Right lobe of liver (tissue), 6 donors: ENCODE results near the gene ZBTB33. TPM values are rescaled to one million over a fixed set of nuclear protein-coding genes. Genes with fewer than 3 reads are reported as not detected.

ENCODE experiments used
- ATAC-seq, 4 donors: fragments of 200-7000 bp; cut with Tn5 transposase; one replicate each; pipeline ENCODE4 v1.9.1; 2020; ENCODE audit warnings: mild to moderate bottlenecking in 4 of 4, moderate library complexity in 4 of 4
- DNase-seq, 3 donors: peaks; one replicate each; pipeline ENCODE4 v3.0.0-alpha.2; 2020
- H3K27ac ChIP-seq, 3 donors: fragments of 200-600 bp; one replicate each; pipeline ENCODE4 v1.8.0; 2022
- H3K27me3 ChIP-seq, 2 donors: fragments of 200-600 bp; one replicate each; pipeline ENCODE4 v1.8.0; 2022
- H3K36me3 ChIP-seq, 4 donors: fragments of 200-600 bp; sonication (generic) in 1 of 4; one replicate each; pipeline versions ENCODE4 v1.5.1 to v1.8.0; 2017 to 2022; ENCODE audit warnings: control low read depth in 1 of 4
- H3K4me1 ChIP-seq, 4 donors: fragments of 200-600 bp; sonication (generic) in 1 of 4; one replicate each; pipeline versions ENCODE4 v1.5.1 to v1.8.0; 2017 to 2022; ENCODE audit warnings: control low read depth in 1 of 4
- H3K4me3 ChIP-seq, 3 donors: fragments of 200-600 bp; one replicate each; pipeline ENCODE4 v1.8.0; 2022
- H3K9me3 ChIP-seq, 4 donors: fragments of 200-600 bp; sonication (generic) in 1 of 4; one replicate each; pipeline versions ENCODE4 v1.5.1 to v1.8.0; 2017 to 2022; ENCODE audit warnings: control low read depth in 1 of 4
- CTCF ChIP-seq, 4 donors: fragments of 200-600 bp in 3 of 4; fragments of 450-650 bp in 1 of 4; IDR thresholded peaks; one replicate each; pipeline versions ENCODE4 v1.5.1 to v1.8.0; 2016 to 2022; ENCODE audit warnings: antibody characterized with exemption in 4 of 4, mild to moderate bottlenecking in 2 of 4
- POLR2A ChIP-seq: fragments of 450-650 bp; IDR thresholded peaks from one replicate; pipeline ENCODE4 v1.6.1; 2017; ENCODE audit warnings: antibody characterized with exemption, mild to moderate bottlenecking
- WGBS: methylation state at CpG from one replicate; pipeline ENCODE4 v1.1.6; 2018; ENCODE audit warnings: low coverage, low lambda C conversion rate; ENCODE audit not compliant: insufficient coverage; ENCODE audit errors: missing lambda C conversion rate; 5-methylcytosine and 5-hydroxymethylcytosine counted together
- intact Hi-C, 2 donors: fragments of 100-400 bp; cut with DNase I; formaldehyde crosslinking; loops; one replicate each; pipeline versions ENCODE4 v1.11.2 to v1.14.1; 2022
- total RNA-seq, 6 experiments: library from RNA; depleted of rRNA in 2 of 6; stranded (reverse); fragments of >200 nt in 2 of 6; fragmentation: NEBNext Ultra II Directional in 3 of 6; extraction: Animal tissue kit (Norgen Biotek cat#: 25700) in 3 of 6; gene quantifications; one replicate each; pipeline versions ENCODE4 v1.1.0 to v1.2.4, GENCODE V29; 2016 to 2023
- donor health status: DM: no; HTN: yes; CAD: no.
- donor health status: DM: no; HTN: no; CAD: no.
- donor health status: DM: no; HTN: no; CAD: no.
- donor health status: DM: no; HTN: yes; CAD: no.
- donor health status: DM: no; HTN: yes; CAD: no.

The ZBTB33 gene
- total RNA-seq, 6 experiments from 2014 or later: 9.9 to 21.0 (median 15.7) TPM

GRCh38 chrX:120269373-120270035 lies 18.9 kb downstream of the ZBTB33 start:
- DNase-seq (no peak), ATAC-seq (peak in 3 of 4 donors; percentile 42 to 44 (median 42))
- Histone ChIP-seq H3K27ac (no peak overlapping the region), H3K4me1 (peaks cover 0 to 13% (median 0%) of the 10 kb centered on the region in 4 donors), H3K36me3 (no peaks in the 10 kb centered on the region), H3K4me3 (no peak overlapping the region), H3K27me3 (no peaks in the 10 kb centered on the region), H3K9me3 (no peaks in the 10 kb centered on the region)
- 35% methylated on average over 1 of the region's 1 CpG for WGBS
- no peak for TF ChIP-seq POLR2A
- TF ChIP-seq CTCF (IDR thresholded peaks at IDR 0.05): no peak
- intact Hi-C loops: no loop called here

DNA sequence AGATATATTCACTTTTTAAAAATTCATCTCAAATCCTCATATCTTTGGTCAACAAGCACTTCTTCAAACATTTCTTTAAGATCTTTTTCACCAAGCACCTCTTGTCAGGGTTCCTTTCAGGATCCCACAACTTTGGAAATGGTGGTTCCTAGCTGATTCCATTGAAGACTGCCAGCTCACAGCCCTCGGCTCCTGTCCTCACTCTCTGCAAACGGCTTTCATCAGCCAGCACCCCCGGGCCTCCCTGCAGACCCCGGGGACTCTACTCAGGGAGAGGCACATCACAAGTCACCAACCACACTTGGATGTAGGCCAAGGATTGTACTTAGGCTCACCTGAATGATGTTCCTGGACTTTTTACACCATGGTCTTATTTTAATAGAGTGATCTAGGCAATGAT lies 20.0 kb downstream of the ZBTB33 start:
- no peak overlapping the region for H3K27ac ChIP-seq
- H3K27me3 ChIP-seq: no peaks in the 10 kb centered on the region
- H3K9me3 ChIP-seq: no peaks in the 10 kb centered on the region
- 43% methylated on average over 4 of the region's 4 CpGs for WGBS
- H3K4me3 ChIP-seq: no peak overlapping the region
- TF ChIP-seq CTCF (IDR thresholded peaks at IDR 0.05) (no peak), POLR2A (no peak)
- ATAC-seq (no peak), DNase-seq (no peak)
- intact Hi-C loops: no loop called here
- H3K36me3 ChIP-seq: no peaks in the 10 kb centered on the region
- H3K4me1 ChIP-seq: peaks cover 0 to 13% (median 0%) of the 10 kb centered on the region in 4 donors

GRCh38 chrX:120271218-120271617 lies 20.6 kb downstream of the ZBTB33 start:
- H3K27me3 ChIP-seq: no peaks in the 10 kb centered on the region
- peak; percentile 44 to 72 (median 65) for DNase-seq
- peak; percentile 89 to 95 (median 90) for ATAC-seq

GRCh38 chrX:120274145-120274544 lies 23.5 kb downstream of the ZBTB33 start:
- Histone ChIP-seq H3K4me1 (peaks cover 0 to 13% (median 0%) of the 10 kb centered on the region in 4 donors), H3K36me3 (no peaks in the 10 kb centered on the region), H3K4me3 (no peak overlapping the region), H3K27me3 (no peaks in the 10 kb centered on the region), H3K9me3 (no peaks in the 10 kb centered on the region), H3K27ac (no peak overlapping the region)
- intact Hi-C loops: no loop called here
- 34% methylated on average over 2 of the region's 2 CpGs for WGBS
- no peak for DNase-seq
- no peak for ATAC-seq
- no peak for TF ChIP-seq CTCF (IDR thresholded peaks at IDR 0.05)
- TF ChIP-seq POLR2A: no peak

More at GRCh38 chrX:120271218-120271617, 20.6 kb downstream of the ZBTB33 start:
- no peaks in the 10 kb centered on the region for H3K9me3 ChIP-seq
- whole genome bisulfite sequencing: 28% methylated on average over 2 of the region's 2 CpGs
- no peak overlapping the region for H3K4me3 ChIP-seq
- no peak overlapping the region for H3K27ac ChIP-seq
- H3K36me3 ChIP-seq: no peaks in the 10 kb centered on the region
- TF ChIP-seq CTCF (IDR thresholded peaks at IDR 0.05) (no peak), POLR2A (no peak)
- peaks cover 0 to 13% (median 0%) of the 10 kb centered on the region in 4 donors for H3K4me1 ChIP-seq
- intact Hi-C loops: no loop called here
